Fibroblast of villous mesenchyme (primary cell): ENCODE results near the gene DAZL. TPM values are rescaled to one million over a fixed set of nuclear protein-coding genes. Genes with fewer than 3 reads are reported as not detected.

ENCODE experiments used
- DNase-seq: peaks from one replicate; pipeline ENCODE4 v3.0.0-alpha.2; 2010; ENCODE audit warnings: low read depth
- H3K4me3 ChIP-seq: 2 replicates; pipeline ENCODE4 v1.5.1; 2011; ENCODE audit warnings: low read depth, mild to moderate bottlenecking, low read length
- total RNA-seq: library from RNA; depleted of rRNA; stranded (reverse); fragments of >200 nt; gene quantifications from 2 replicates; pipeline ENCODE4 v1.2.3, GENCODE V29; 2012
- TF ChIP-seq, protein P1 (sequence below): IDR thresholded peaks from 2 replicates; pipeline ENCODE4 v1.5.1; 2012; ENCODE audit warnings: low read depth, mild to moderate bottlenecking, low read length; ENCODE audit not compliant: insufficient read depth

DAZL gene, protein sequence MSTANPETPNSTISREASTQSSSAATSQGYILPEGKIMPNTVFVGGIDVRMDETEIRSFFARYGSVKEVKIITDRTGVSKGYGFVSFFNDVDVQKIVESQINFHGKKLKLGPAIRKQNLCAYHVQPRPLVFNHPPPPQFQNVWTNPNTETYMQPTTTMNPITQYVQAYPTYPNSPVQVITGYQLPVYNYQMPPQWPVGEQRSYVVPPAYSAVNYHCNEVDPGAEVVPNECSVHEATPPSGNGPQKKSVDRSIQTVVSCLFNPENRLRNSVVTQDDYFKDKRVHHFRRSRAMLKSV
- not detected in 2 replicates for total RNA-seq

DNA sequence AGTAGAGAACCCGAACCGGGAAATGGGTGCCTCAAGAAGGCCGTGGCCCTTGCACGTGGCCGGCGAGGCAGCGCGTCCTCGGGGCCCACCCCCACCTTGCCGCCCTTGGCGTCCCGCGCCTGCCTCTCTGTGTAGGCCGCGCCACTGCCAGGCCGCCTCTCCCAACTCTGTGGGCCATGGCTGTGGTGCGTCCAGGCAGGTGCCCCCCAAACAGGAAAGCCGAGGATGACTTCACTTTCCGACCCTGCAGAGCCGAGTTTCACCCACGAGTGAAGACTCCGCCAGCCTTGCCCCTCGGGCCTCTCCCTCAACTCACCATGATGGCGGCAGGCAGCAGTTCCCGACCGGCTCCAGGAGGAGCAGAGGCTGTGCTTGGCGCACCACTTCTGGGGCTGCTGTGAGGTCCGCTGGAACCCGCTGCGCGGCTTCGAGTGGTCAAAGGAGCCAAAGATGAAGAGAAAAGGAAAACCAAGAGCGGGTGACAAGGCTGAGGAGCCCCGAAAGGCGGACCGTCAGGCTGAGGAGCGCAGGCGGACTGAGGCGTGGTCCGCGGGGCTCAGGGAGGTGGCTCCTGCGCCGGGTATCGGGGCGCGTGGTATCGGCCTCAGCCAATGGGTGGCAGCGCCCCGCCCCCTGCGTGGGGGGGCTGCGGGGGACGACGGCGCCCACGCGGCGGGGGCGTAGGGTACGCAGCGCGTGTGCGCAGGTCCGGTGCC lies at the start of gene DAZL:
Gene DAZL (minus strand): TSS at position 537 of the 716 bp plus-strand sequence. CDS start 218 bp downstream, at position 319.
- no peak within 1 kb of the TSS for H3K4me3 ChIP-seq
- DNase-seq: no peak
- TF ChIP-seq, protein P1, sequence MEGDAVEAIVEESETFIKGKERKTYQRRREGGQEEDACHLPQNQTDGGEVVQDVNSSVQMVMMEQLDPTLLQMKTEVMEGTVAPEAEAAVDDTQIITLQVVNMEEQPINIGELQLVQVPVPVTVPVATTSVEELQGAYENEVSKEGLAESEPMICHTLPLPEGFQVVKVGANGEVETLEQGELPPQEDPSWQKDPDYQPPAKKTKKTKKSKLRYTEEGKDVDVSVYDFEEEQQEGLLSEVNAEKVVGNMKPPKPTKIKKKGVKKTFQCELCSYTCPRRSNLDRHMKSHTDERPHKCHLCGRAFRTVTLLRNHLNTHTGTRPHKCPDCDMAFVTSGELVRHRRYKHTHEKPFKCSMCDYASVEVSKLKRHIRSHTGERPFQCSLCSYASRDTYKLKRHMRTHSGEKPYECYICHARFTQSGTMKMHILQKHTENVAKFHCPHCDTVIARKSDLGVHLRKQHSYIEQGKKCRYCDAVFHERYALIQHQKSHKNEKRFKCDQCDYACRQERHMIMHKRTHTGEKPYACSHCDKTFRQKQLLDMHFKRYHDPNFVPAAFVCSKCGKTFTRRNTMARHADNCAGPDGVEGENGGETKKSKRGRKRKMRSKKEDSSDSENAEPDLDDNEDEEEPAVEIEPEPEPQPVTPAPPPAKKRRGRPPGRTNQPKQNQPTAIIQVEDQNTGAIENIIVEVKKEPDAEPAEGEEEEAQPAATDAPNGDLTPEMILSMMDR: no peak

DNA sequence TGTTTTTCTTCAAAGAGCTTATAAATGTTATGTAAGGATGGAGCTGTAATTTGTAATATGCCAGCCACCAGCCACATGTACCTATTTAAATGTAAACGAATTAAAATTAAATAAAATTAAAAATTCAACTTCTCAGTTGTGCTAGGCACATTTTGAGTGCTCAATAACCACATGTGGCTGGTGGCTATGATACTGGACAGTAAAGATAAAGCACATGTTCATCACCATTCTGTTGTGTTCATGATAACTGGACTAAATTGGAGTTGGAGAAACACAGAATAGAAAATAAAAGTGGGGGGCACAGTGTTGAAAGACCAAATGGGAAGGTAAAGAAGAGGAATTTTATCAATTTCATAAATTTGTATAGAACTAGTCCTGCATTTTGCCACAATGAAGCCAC lies 49.8 kb upstream of the DAZL start:
- H3K4me3 ChIP-seq: no peak overlapping the region
- TF ChIP-seq, protein P1: no peak
- no peak for DNase-seq

DNA sequence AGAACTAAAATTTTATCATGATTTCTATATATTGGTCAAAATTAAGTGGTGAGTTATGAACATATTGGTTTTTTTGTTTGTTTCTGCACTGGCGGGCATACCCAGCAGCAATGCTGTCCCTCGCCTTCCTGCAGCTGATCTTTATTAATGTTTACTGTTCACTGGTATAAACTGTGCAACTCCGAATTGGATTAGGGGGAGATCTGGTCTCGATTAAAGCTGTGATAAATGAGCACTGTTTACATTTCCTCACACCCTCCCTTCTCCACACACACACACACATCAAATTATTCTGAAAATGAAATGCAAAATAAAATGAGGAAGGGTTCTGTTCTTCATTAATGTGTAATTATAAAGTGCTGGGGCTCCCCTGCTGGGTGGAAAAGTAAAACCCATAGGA lies 48.5 kb upstream of the DAZL start:
- H3K4me3 ChIP-seq: no peak overlapping the region
- TF ChIP-seq, protein P1: no peak
- no peak for DNase-seq

DNA sequence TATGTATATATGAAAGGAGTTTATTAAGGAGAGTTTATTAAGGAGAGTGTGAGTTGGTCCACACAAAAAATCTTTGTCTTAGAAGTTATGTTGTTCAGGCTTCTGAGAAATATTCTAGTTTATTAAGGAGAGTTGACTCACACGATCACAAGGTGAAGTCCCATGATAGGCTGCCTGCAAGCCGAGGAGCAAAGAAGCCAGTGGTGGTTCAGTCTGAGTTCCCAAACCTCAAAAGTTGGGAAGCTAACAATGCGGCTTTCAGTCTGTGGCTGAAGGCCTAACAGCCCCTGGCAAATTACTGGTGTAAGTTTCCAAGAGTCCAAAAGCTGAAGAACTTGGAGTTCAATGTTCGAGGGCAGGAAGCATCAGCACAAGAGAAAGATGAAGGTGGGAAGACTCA lies 42.4 kb upstream of the DAZL start:
- TF ChIP-seq, protein P1: no peak
- H3K4me3 ChIP-seq: no peak overlapping the region
- DNase-seq: no peak

DNA sequence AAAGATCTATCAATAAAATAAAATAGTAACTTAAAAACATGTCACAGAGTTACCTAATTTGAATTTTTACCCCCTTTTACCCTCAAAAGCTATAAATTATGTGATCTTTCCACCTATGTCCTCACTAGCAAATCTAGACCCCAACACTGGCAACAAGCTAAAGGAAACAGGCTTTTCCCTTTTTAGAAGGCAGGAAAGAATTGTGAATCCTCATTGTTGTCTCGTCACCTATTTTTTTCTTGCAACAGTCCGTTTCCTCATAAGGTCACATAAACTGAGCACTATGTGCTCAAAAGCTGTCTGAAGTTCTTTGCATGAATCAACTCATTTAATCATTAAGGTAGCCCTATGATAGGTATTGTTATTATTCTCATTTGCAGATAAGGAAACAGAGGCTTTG lies 34.6 kb upstream of the DAZL start:
- DNase-seq: no peak
- H3K4me3 ChIP-seq: no peak overlapping the region
- TF ChIP-seq, protein P1: no peak

DNA sequence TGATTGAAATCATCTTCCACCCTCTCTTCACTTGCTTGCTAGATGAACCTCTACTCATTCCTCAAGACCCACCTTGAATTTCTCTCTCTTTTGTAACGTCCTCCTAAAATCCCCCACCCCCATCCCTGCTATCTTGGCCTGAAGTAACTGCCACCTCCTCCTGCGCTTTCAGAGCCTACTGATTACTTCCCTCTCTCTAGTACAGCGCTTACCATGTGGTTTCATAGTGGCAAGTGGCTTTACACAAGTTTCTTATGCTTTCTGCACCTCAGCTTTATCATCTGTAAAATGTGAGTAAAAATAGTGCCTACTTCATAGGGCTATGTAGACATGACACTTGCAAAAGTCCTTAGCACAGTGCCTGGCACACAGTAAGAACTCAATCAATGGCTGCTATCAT lies 28.7 kb upstream of the DAZL start:
- TF ChIP-seq, protein P1: no peak
- no peak for DNase-seq
- H3K4me3 ChIP-seq: no peak overlapping the region
